Right atrium auricular region (tissue), 2 donors: Measurements from ENCODE around the gene SFXN1. TPM values are rescaled to one million over a fixed set of nuclear protein-coding genes. Genes with fewer than 3 reads are reported as not detected.

Source experiments
- DNase-seq: peaks from one replicate; pipeline ENCODE4 v3.0.0-alpha.2; 2019; ENCODE audit warnings: low spot score
- H3K27ac ChIP-seq, 2 donors: fragments of 200-600 bp; sonication (generic); 1 replicate in 1 of 2; 2 replicates in 1 of 2; pipeline ENCODE4 v1.5.1; 2016 to 2019
- H3K27me3 ChIP-seq, 2 donors: fragments of 200-600 bp; sonication (generic); one replicate each; pipeline versions ENCODE4 v1.5.1 to v1.6.0; 2017 to 2019
- H3K36me3 ChIP-seq: fragments of 200-600 bp; sonication (generic); one replicate; pipeline ENCODE4 v1.5.1; 2016
- H3K4me1 ChIP-seq, 2 donors: fragments of 200-600 bp; sonication (generic); one replicate each; pipeline versions ENCODE4 v1.5.1 to v1.6.0; 2017 to 2019
- H3K4me3 ChIP-seq, 2 donors: fragments of 200-600 bp; sonication (generic); 1 replicate in 1 of 2; 2 replicates in 1 of 2; pipeline ENCODE4 v1.5.1; 2017 to 2019; ENCODE audit warnings: mild to moderate bottlenecking in 1 of 2, moderate library complexity in 1 of 2
- H3K9me3 ChIP-seq, 2 donors: fragments of 200-600 bp; sonication (generic); one replicate each; pipeline ENCODE4 v1.5.1; 2019
- CTCF ChIP-seq, 2 donors: fragments of 200-600 bp; sonication (generic); IDR thresholded peaks; one replicate each; pipeline ENCODE4 v1.5.1; 2019; ENCODE audit warnings: antibody characterized with exemption in 2 of 2
- total RNA-seq, 2 donors: library from RNA; depleted of rRNA; stranded (reverse); fragments of >200 nt; gene quantifications; one replicate each; pipeline ENCODE4 v1.1.0, GENCODE V29; 2016

Gene SFXN1
- total RNA-seq: 10 to 100 TPM; 23.3 to 33.0 TPM

GRCh38 chr5:175478384-175479124, at the start of gene SFXN1:
SFXN1 (plus strand) TSS chr5:175478560; CDS start chr5:175492104, 13,544 bp downstream.
- Histone ChIP-seq H3K9me3 (no peaks in the 10 kb centered on the region), H3K36me3 (no peaks in the 10 kb centered on the region), H3K27ac (peak within 1 kb of the TSS; percentile 74 to 88), H3K4me1 (peaks cover 0 to 14% of the 10 kb centered on the region in 2 donors), H3K4me3 (peak within 1 kb of the TSS; percentile 83 to 89), H3K27me3 (no peaks in the 10 kb centered on the region)
- no peak for TF ChIP-seq CTCF (IDR thresholded peaks at IDR 0.05)
- DNase-seq: peak; percentile 61

GRCh38 chr5:175434800-175435199, 43.6 kb upstream of the SFXN1 start:
- DNase-seq: no peak
- TF ChIP-seq CTCF (IDR thresholded peaks at IDR 0.05): no peak

GRCh38 chr5:175436359-175436758, 42.0 kb upstream of the SFXN1 start:
- no peaks in the 10 kb centered on the region for H3K4me1 ChIP-seq
- TF ChIP-seq CTCF (IDR thresholded peaks at IDR 0.05): no peak
- no peak overlapping the region for H3K27ac ChIP-seq
- H3K36me3 ChIP-seq: no peaks in the 10 kb centered on the region
- H3K27me3 ChIP-seq: no peaks in the 10 kb centered on the region
- DNase-seq: no peak
- H3K9me3 ChIP-seq: no peaks in the 10 kb centered on the region
- H3K4me3 ChIP-seq: no peak overlapping the region

More at GRCh38 chr5:175434800-175435199, 43.6 kb upstream of the SFXN1 start:
- H3K4me3 ChIP-seq: no peak overlapping the region
- no peaks in the 10 kb centered on the region for H3K4me1 ChIP-seq
- H3K36me3 ChIP-seq: no peaks in the 10 kb centered on the region
- no peak overlapping the region for H3K27ac ChIP-seq
- no peaks in the 10 kb centered on the region for H3K27me3 ChIP-seq
- H3K9me3 ChIP-seq: no peaks in the 10 kb centered on the region

GRCh38 chr5:175438234-175438857, 40.0 kb upstream of the SFXN1 start:
- no peaks in the 10 kb centered on the region for H3K36me3 ChIP-seq
- H3K4me3 ChIP-seq: no peak overlapping the region
- H3K4me1 ChIP-seq: no peaks in the 10 kb centered on the region
- H3K9me3 ChIP-seq: no peaks in the 10 kb centered on the region
- H3K27me3 ChIP-seq: no peaks in the 10 kb centered on the region
- DNase-seq: no peak
- H3K27ac ChIP-seq: no peak overlapping the region
- TF ChIP-seq CTCF (IDR thresholded peaks at IDR 0.05): no peak

- DNase-seq: no peak
- TF ChIP-seq CTCF (IDR thresholded peaks at IDR 0.05): no peak
- Histone ChIP-seq H3K4me3 (peak overlapping the region in 1 of 2 donors; percentile 40), H3K36me3 (no peaks in the 10 kb centered on the region), H3K27me3 (peaks cover 3 to 12% of the 10 kb centered on the region in 2 donors), H3K4me1 (peaks cover 0 to 17% of the 10 kb centered on the region in 2 donors), H3K9me3 (no peaks in the 10 kb centered on the region), H3K27ac (no peak overlapping the region)
These were observed 34.8 kb upstream of the SFXN1 start for GRCh38 chr5:175443514-175444059.
